CD4-positive, alpha-beta T cell treated with Interleukin-15 for 4 hours (primary cell): ENCODE measurements around the gene ATP6AP1.
A peak's percentile ranks its signal among the peaks of the same experiment; 100 is the strongest.

Source experiments
- DNase-seq: peaks from one replicate; pipeline ENCODE4 v3.0.0-alpha.2; 2020; ENCODE audit warnings: low spot score

Gene ATP6AP1

GRCh38 chrX:154471839-154472684 is 43.6 kb downstream of the ATP6AP1 start:
- no peak for DNase-seq

GRCh38 chrX:154472685-154473632 is 44.5 kb downstream of the ATP6AP1 start:
- no peak for DNase-seq

GRCh38 chrX:154473683-154474082 is 45.2 kb downstream of the ATP6AP1 start:
- no peak for DNase-seq

- no peak for DNase-seq
Observed at GRCh38 chrX:154476821-154477220, 48.3 kb downstream of the ATP6AP1 start.

- no peak for DNase-seq
Observed at GRCh38 chrX:154477891-154478477, 49.5 kb downstream of the ATP6AP1 start.

GRCh38 chrX:154478728-154479622 is 50.5 kb downstream of the ATP6AP1 start, which contains the start of gene LAGE3:
TSS of gene LAGE3 (minus strand) at chrX:154479281. CDS start at chrX:154478915, 366 bp downstream.
- peak; percentile 94 for DNase-seq

- DNase-seq: no peak
Observed at GRCh38 chrX:154481195-154481594, 52.7 kb downstream of the ATP6AP1 start.

GRCh38 chrX:154481911-154482601 is 53.6 kb downstream of the ATP6AP1 start:
- DNase-seq: no peak

GRCh38 chrX:154482786-154483185 is 54.3 kb downstream of the ATP6AP1 start:
- DNase-seq: no peak

- no peak for DNase-seq
Observed at GRCh38 chrX:154483325-154483724, 54.8 kb downstream of the ATP6AP1 start.

- DNase-seq: no peak
Observed at GRCh38 chrX:154484255-154485149, 56.0 kb downstream of the ATP6AP1 start.

- no peak for DNase-seq
Observed at GRCh38 chrX:154485150-154486051, 56.9 kb downstream of the ATP6AP1 start.

GRCh38 chrX:154486052-154486395 is 57.5 kb downstream of the ATP6AP1 start:
- DNase-seq: peak; percentile 16
